Breast epithelium (tissue), 4 donors: ENCODE results near the gene CHM. TPM values are rescaled to one million over a fixed set of nuclear protein-coding genes. Genes with fewer than 3 reads are reported as not detected.

Source experiments
- DNase-seq, 2 donors: peaks; one replicate each; pipeline ENCODE4 v3.0.0-alpha.2; 2019; ENCODE audit warnings: low spot score in 2 of 2
- H3K27ac ChIP-seq, 2 donors: fragments of 200-600 bp; sonication (generic) in 1 of 2; one replicate each; pipeline ENCODE4 v1.5.1; 2016 to 2019; ENCODE audit warnings: mild to moderate bottlenecking in 1 of 2
- H3K27me3 ChIP-seq, 2 donors: fragments of 200-600 bp; sonication (generic) in 1 of 2; one replicate each; pipeline versions ENCODE4 v1.5.1 to v1.6.0; 2017 to 2019; ENCODE audit warnings: control low read depth in 1 of 2, mild to moderate bottlenecking in 1 of 2
- H3K36me3 ChIP-seq: fragments of 200-600 bp; one replicate; pipeline ENCODE4 v1.5.1; 2019
- H3K4me1 ChIP-seq, 2 donors: fragments of 200-600 bp; sonication (generic); one replicate each; pipeline ENCODE4 v1.5.1; 2016 to 2019; ENCODE audit warnings: control low read depth in 1 of 2
- H3K4me3 ChIP-seq, 3 donors: fragments of 200-600 bp; sonication (generic); 1 replicate in 2 of 3; 2 replicates in 1 of 3; pipeline ENCODE4 v1.5.1; 2016 to 2019; ENCODE audit warnings: mild to moderate bottlenecking in 3 of 3, moderate library complexity in 2 of 3
- H3K9me3 ChIP-seq, 2 donors: fragments of 200-600 bp; sonication (generic) in 1 of 2; one replicate each; pipeline ENCODE4 v1.5.1; 2016 to 2019; ENCODE audit warnings: control low read depth in 1 of 2
- CTCF ChIP-seq, 3 donors: fragments of 450-650 bp; IDR thresholded peaks; one replicate each; pipeline ENCODE4 v1.5.1; 2016 to 2017; ENCODE audit warnings: antibody characterized with exemption in 3 of 3, mild to moderate bottlenecking in 3 of 3, moderate library complexity in 3 of 3
- POLR2A ChIP-seq: fragments of 450-650 bp; IDR thresholded peaks from one replicate; pipeline ENCODE4 v1.6.1; 2016; ENCODE audit warnings: antibody characterized with exemption, mild to moderate bottlenecking, moderate library complexity
- POLR2AphosphoS5 ChIP-seq, 3 donors: sonication (generic); formaldehyde crosslinking; IDR thresholded peaks; one replicate each; pipeline ENCODE4 v1.6.1; 2017; ENCODE audit warnings: antibody characterized with exemption in 3 of 3
- intact Hi-C: fragments of 100-400 bp; cut with DNase I; formaldehyde crosslinking; loops from one replicate; pipeline ENCODE4 v1.15.1; 2023; ENCODE audit warnings: low total_unique reads
- total RNA-seq, 3 donors: library from RNA; depleted of rRNA; stranded (reverse); fragments of >200 nt; gene quantifications; one replicate each; pipeline ENCODE4 v1.1.0, GENCODE V29; 2016

The CHM gene
- total RNA-seq, 3 donors from 2014 or later = 18.4 to 37.2 (median 22.9) TPM

- Histone ChIP-seq H3K9me3 (no peaks in the 10 kb centered on the region), H3K36me3 (no peaks in the 10 kb centered on the region), H3K27me3 (peaks cover 0 to 5% of the 10 kb centered on the region in 2 donors), H3K27ac (no peak overlapping the region), H3K4me1 (no peaks in the 10 kb centered on the region), H3K4me3 (no peak overlapping the region)
- intact Hi-C loops = no loop called here
- TF ChIP-seq POLR2A (no peak), CTCF (IDR thresholded peaks at IDR 0.05) (no peak), POLR2AphosphoS5 (IDR thresholded peaks at IDR 0.05) (no peak)
- no peak for DNase-seq
Measured at GRCh38 chrX:85996555-85996954, 50.8 kb downstream of the CHM start.

GRCh38 chrX:85995641-85996040 is 51.7 kb downstream of the CHM start:
- Histone ChIP-seq H3K4me3 (no peak overlapping the region), H3K27ac (no peak overlapping the region), H3K27me3 (peaks cover 0 to 5% of the 10 kb centered on the region in 2 donors), H3K4me1 (no peaks in the 10 kb centered on the region), H3K9me3 (no peaks in the 10 kb centered on the region), H3K36me3 (no peaks in the 10 kb centered on the region)
- no peak for DNase-seq
- TF ChIP-seq POLR2AphosphoS5 (IDR thresholded peaks at IDR 0.05) = no peak
- TF ChIP-seq CTCF (IDR thresholded peaks at IDR 0.05) = no peak
- no peak for TF ChIP-seq POLR2A
- intact Hi-C loops = no loop called here

GRCh38 chrX:85994797-85995196 is 52.6 kb downstream of the CHM start:
- TF ChIP-seq CTCF (IDR thresholded peaks at IDR 0.05) (no peak), POLR2A (no peak), POLR2AphosphoS5 (IDR thresholded peaks at IDR 0.05) (no peak)
- Histone ChIP-seq H3K27me3 (peaks cover 0 to 5% of the 10 kb centered on the region in 2 donors), H3K4me3 (no peak overlapping the region), H3K9me3 (no peaks in the 10 kb centered on the region), H3K4me1 (no peaks in the 10 kb centered on the region), H3K36me3 (no peaks in the 10 kb centered on the region), H3K27ac (no peak overlapping the region)
- DNase-seq = no peak
- intact Hi-C loops = no loop called here

GRCh38 chrX:85994228-85994627 is 53.1 kb downstream of the CHM start:
- H3K36me3 ChIP-seq = no peaks in the 10 kb centered on the region
- H3K4me3 ChIP-seq = no peak overlapping the region
- peaks cover 0 to under 1% of the 10 kb centered on the region in 2 donors for H3K9me3 ChIP-seq
- DNase-seq = no peak
- H3K27me3 ChIP-seq = peaks cover 0 to 5% of the 10 kb centered on the region in 2 donors
- intact Hi-C loops = no loop called here
- no peaks in the 10 kb centered on the region for H3K4me1 ChIP-seq
- TF ChIP-seq POLR2AphosphoS5 (IDR thresholded peaks at IDR 0.05) (no peak), POLR2A (no peak), CTCF (IDR thresholded peaks at IDR 0.05) (no peak)
- H3K27ac ChIP-seq = no peak overlapping the region

- no peak overlapping the region for H3K4me3 ChIP-seq
- H3K27me3 ChIP-seq = peaks cover 0 to 5% of the 10 kb centered on the region in 2 donors
- H3K9me3 ChIP-seq = peaks cover 5 to 6% of the 10 kb centered on the region in 2 donors
- no peaks in the 10 kb centered on the region for H3K4me1 ChIP-seq
- TF ChIP-seq CTCF (IDR thresholded peaks at IDR 0.05) = no peak
- TF ChIP-seq POLR2A = no peak
- no peak for TF ChIP-seq POLR2AphosphoS5 (IDR thresholded peaks at IDR 0.05)
- H3K36me3 ChIP-seq = no peaks in the 10 kb centered on the region
- intact Hi-C loops = no loop called here
- DNase-seq = no peak
- no peak overlapping the region for H3K27ac ChIP-seq
Measured at GRCh38 chrX:85993539-85994197, 53.7 kb downstream of the CHM start.
